ENCODE results near the gene SMYD3. TPM values are rescaled to one million over a fixed set of nuclear protein-coding genes. Genes with fewer than 3 reads are reported as not detected.

The SMYD3 gene
- total and polyA plus RNA-seq, 2 donors (not counting 1 experiment from before 2014, with no cell fraction given), result 9.7 to 37.2 TPM

DNA sequence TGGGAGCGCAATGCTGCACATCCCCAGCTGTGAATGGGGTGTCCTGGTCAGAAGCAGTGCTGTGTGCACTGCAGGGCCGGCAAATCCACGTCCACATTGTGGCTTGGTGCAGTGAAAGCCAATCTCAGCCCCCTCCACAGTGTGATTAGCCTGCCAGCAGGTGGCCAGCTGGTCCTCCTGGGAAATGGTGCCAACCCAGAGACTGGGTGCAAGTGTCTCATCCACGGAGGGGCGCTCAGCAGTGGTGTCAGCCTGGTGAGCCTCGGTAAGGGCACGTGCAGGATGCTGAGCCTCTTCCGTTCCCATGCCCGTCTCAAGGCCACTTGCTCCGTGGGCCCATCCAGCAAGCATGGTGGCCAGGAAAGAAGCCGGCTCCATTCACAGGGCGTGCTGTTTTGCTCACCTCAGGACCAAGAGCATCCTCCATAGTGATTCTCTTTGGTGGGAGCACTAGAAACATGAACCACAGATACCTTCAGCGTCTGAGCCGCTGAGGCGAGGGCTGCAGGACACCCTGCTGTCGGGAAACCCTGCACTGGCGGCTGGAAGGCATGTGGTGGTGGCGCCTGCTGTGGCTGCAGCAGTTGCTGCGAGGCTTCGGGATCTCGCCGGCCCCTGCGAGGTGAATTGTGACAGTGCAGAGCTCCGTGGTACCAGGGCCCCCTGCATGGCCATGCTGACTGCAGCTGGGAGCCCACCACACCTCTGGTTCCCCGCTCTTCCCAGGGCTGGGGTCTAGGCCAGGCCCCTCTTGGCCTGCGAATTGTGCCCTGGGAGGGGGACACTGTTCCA lies 2.0 kb upstream of the SMYD3 start:
- TF ChIP-seq, protein P1, sequence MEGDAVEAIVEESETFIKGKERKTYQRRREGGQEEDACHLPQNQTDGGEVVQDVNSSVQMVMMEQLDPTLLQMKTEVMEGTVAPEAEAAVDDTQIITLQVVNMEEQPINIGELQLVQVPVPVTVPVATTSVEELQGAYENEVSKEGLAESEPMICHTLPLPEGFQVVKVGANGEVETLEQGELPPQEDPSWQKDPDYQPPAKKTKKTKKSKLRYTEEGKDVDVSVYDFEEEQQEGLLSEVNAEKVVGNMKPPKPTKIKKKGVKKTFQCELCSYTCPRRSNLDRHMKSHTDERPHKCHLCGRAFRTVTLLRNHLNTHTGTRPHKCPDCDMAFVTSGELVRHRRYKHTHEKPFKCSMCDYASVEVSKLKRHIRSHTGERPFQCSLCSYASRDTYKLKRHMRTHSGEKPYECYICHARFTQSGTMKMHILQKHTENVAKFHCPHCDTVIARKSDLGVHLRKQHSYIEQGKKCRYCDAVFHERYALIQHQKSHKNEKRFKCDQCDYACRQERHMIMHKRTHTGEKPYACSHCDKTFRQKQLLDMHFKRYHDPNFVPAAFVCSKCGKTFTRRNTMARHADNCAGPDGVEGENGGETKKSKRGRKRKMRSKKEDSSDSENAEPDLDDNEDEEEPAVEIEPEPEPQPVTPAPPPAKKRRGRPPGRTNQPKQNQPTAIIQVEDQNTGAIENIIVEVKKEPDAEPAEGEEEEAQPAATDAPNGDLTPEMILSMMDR (IDR thresholded peaks at IDR 0.05), result no peak
- no peak for TF ChIP-seq EZH2 (IDR thresholded peaks at IDR 0.05; ENCODE audit: borderline replicate concordance, insufficient read depth, low read depth, low read length, poor library complexity, severe bottlenecking)
- CTCF ChIA-PET, result interaction anchor here (0.9 to 1.1 kb wide), 2 partner anchors 11 to 180 kb away, joined by 3 read pairs; no protein-coding TSS in a partner anchor
- no peak overlapping the region for H2AFZ ChIP-seq (ENCODE audit: insufficient read depth, low read depth, low read length, poor library complexity, severe bottlenecking)
- intact Hi-C loops (cut with micrococcal nuclease), result loop anchor here (10.0 kb wide), 1 partner anchor 886 kb away; no protein-coding TSS in a partner anchor
- no peak overlapping the region for H3K9ac ChIP-seq (ENCODE audit: low read length)
- peaks cover 10 to 14% of the 10 kb centered on the region in 2 donors for H3K4me1 ChIP-seq (ENCODE audit: control insufficient read depth in 2 of 2, insufficient read depth in 2 of 2, low read length in 2 of 2)
- ATAC-seq (ENCODE audit: low read depth) (no peak), DNase-seq (no peak)
- Mint-ChIP-seq H3K27me3 (no peaks in the 10 kb centered on the region), H3K4me1 (peaks cover 20% of the 10 kb centered on the region), H3K27ac (no peak overlapping the region), H3K9me3 (ENCODE audit: insufficient read depth) (no peaks in the 10 kb centered on the region), H3K4me3 (no peak overlapping the region)
- H3K4me2 ChIP-seq (replicated peaks; ENCODE audit: low read depth, low read length, poor library complexity, severe bottlenecking), result no peak overlapping the region
- peaks cover 7% of the 10 kb centered on the region for H3K79me2 ChIP-seq (ENCODE audit: control insufficient read depth, insufficient read depth, low read length)
- H3K27me3 ChIP-seq (replicated peaks in 1 of 4; ENCODE audit: control extremely low read depth in 1 of 4, control insufficient read depth in 3 of 4, insufficient read depth in 4 of 4, low read length in 3 of 4), result no peaks in the 10 kb centered on the region
- peaks cover 0 to 11% (median 0%) of the 10 kb centered on the region in 3 donors for H3K9me3 ChIP-seq (ENCODE audit: control extremely low read depth in 1 of 3, control insufficient read depth in 2 of 3, insufficient read depth in 1 of 3, low read length in 2 of 3)
- H4K20me1 ChIP-seq (ENCODE audit: control insufficient read depth, insufficient read depth, low read length, poor library complexity, severe bottlenecking), result no peaks in the 10 kb centered on the region
- H3K36me3 ChIP-seq (replicated peaks in 1 of 2; ENCODE audit: control extremely low read depth in 1 of 2, control insufficient read depth in 1 of 2, extremely low read depth in 1 of 2, insufficient read depth in 2 of 2, low read length in 1 of 2), result no peaks in the 10 kb centered on the region
- no peak overlapping the region for H3K27ac ChIP-seq (ENCODE audit: low read length in 2 of 2)
- POLR2A ChIA-PET, result no interaction called here
- 95% methylated on average over 26 of the region's 26 CpGs for WGBS (ENCODE audit: insufficient coverage)
- no peak overlapping the region for H3K4me3 ChIP-seq (ENCODE audit: control extremely low read depth in 1 of 5, extremely low read depth in 1 of 5, insufficient read depth in 1 of 5, low read depth in 2 of 5, low read length in 4 of 5)

DNA sequence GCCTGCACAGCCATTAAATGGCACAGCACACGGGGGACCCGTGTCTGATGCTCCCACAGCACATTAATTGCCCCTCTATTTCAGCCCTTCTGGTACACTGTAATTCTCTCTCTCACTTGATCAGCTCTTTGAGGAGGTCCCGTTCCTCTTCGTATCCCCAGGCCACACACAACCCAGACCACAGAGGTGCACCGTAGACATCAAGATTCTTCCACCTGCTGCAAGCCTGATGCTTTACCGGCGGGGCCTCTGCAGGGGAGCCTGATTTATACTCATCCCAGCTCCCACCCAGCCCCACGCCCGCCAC lies 759 bp downstream of the SMYD3 start:
- Histone ChIP-seq H3K9ac (ENCODE audit: low read length) (peak overlapping the region; percentile 90), H3K27me3 (replicated peaks in 1 of 4; ENCODE audit: control extremely low read depth in 1 of 4, control insufficient read depth in 3 of 4, insufficient read depth in 4 of 4, low read length in 3 of 4) (no peaks in the 10 kb centered on the region), H3K4me3 (ENCODE audit: control extremely low read depth in 1 of 5, extremely low read depth in 1 of 5, insufficient read depth in 1 of 5, low read depth in 2 of 5, low read length in 4 of 5) (peak overlapping the region; percentile 4 to 92 (median 82)), H3K9me3 (ENCODE audit: control extremely low read depth in 1 of 3, control insufficient read depth in 2 of 3, insufficient read depth in 1 of 3, low read length in 2 of 3) (no peaks in the 10 kb centered on the region), H3K4me2 (replicated peaks; ENCODE audit: low read depth, low read length, poor library complexity, severe bottlenecking) (peak overlapping the region; percentile 97), H3K27ac (ENCODE audit: low read length in 2 of 2) (peak overlapping the region in 1 of 2 donors; percentile 58), H3K36me3 (replicated peaks in 1 of 2; ENCODE audit: control extremely low read depth in 1 of 2, control insufficient read depth in 1 of 2, extremely low read depth in 1 of 2, insufficient read depth in 2 of 2, low read length in 1 of 2) (peaks cover 0 to 6% of the 10 kb centered on the region in 2 experiments), H3K4me1 (ENCODE audit: control insufficient read depth in 2 of 2, insufficient read depth in 2 of 2, low read length in 2 of 2) (peaks cover 10 to 14% of the 10 kb centered on the region in 2 donors), H2AFZ (ENCODE audit: insufficient read depth, low read depth, low read length, poor library complexity, severe bottlenecking) (peak overlapping the region; percentile 99), H3K79me2 (ENCODE audit: control insufficient read depth, insufficient read depth, low read length) (peaks cover 18% of the 10 kb centered on the region), H4K20me1 (ENCODE audit: control insufficient read depth, insufficient read depth, low read length, poor library complexity, severe bottlenecking) (no peaks in the 10 kb centered on the region)
- peaks cover 20% of the 10 kb centered on the region for H3K4me1 Mint-ChIP-seq
- 5% methylated on average over 9 of the region's 9 CpGs for WGBS (ENCODE audit: insufficient coverage)
- H3K27ac Mint-ChIP-seq, result peak overlapping the region; percentile 64
- no peaks in the 10 kb centered on the region for H3K27me3 Mint-ChIP-seq
- no peaks in the 10 kb centered on the region for H3K9me3 Mint-ChIP-seq (ENCODE audit: insufficient read depth)
- peak overlapping the region; percentile 97 for H3K4me3 Mint-ChIP-seq
- intact Hi-C loops (cut with micrococcal nuclease), result loop anchor here (10.0 kb wide), 1 partner anchor 888 kb away; no protein-coding TSS in a partner anchor
- no peak for TF ChIP-seq EZH2 (IDR thresholded peaks at IDR 0.05; ENCODE audit: borderline replicate concordance, insufficient read depth, low read depth, low read length, poor library complexity, severe bottlenecking)
- TF ChIP-seq, protein P1 (IDR thresholded peaks at IDR 0.05), result no peak
- ATAC-seq (ENCODE audit: low read depth) (peak; percentile 2), DNase-seq (no peak)
- ChIA-PET CTCF (interaction anchor here (0.7 to 2.6 kb wide), 3 partner anchors 8 to 1350 kb away, joined by 3 to 12 read pairs (median 4); no protein-coding TSS in a partner anchor), POLR2A (no interaction called here)
